Femur (tissue), 1 donor: Measurements from ENCODE around the gene PNPLA7.
A peak's percentile ranks its signal among the peaks of the same experiment; 100 is the strongest.
"Not testable (repeated sequence)": the region's sequence is repeated elsewhere in the genome, so short reads cannot be mapped to it uniquely, and the experiment has no call there.

Experiments used
- DNase-seq: peaks from one replicate; pipeline ENCODE4 v3.0.0-alpha.2; 2017

Gene PNPLA7

GRCh38 chr9:137574192-137574591 is 24.0 kb upstream of the PNPLA7 start:
- DNase-seq, result no peak

- DNase-seq, result no peak
Measured at GRCh38 chr9:137570566-137570965, 20.4 kb upstream of the PNPLA7 start.

- DNase-seq, result no peak
Measured at GRCh38 chr9:137569609-137570203, 19.5 kb upstream of the PNPLA7 start.

- DNase-seq, result not testable (repeated sequence)
Measured at GRCh38 chr9:137568445-137568844, 18.2 kb upstream of the PNPLA7 start.

GRCh38 chr9:137564817-137565411 is 14.7 kb upstream of the PNPLA7 start:
- DNase-seq, result no peak

- DNase-seq, result no peak
Measured at GRCh38 chr9:137564134-137564533, 13.9 kb upstream of the PNPLA7 start.

- no peak for DNase-seq
Measured at GRCh38 chr9:137558127-137558526, 7.9 kb upstream of the PNPLA7 start.

GRCh38 chr9:137556069-137556838 is 6.1 kb upstream of the PNPLA7 start:
- no peak for DNase-seq

GRCh38 chr9:137555179-137555578 is 5.0 kb upstream of the PNPLA7 start:
- no peak for DNase-seq

- DNase-seq, result no peak
Measured at GRCh38 chr9:137554349-137554748, 4.1 kb upstream of the PNPLA7 start.

GRCh38 chr9:137553654-137554053 is 3.5 kb upstream of the PNPLA7 start:
- DNase-seq, result not testable (repeated sequence)

- DNase-seq, result no peak
Measured at GRCh38 chr9:137552022-137552768, 2.0 kb upstream of the PNPLA7 start.

- peak; percentile 94 for DNase-seq
Measured at GRCh38 chr9:137551264-137552021, 1.2 kb upstream of the PNPLA7 start, which contains the start of gene MRPL41. TSS of gene MRPL41 (plus strand) at chr9:137551879. CDS start at chr9:137552082, 203 bp downstream.

GRCh38 chr9:137550958-137551263 is 709 bp upstream of the PNPLA7 start:
- DNase-seq, result not testable (repeated sequence)

GRCh38 chr9:137547687-137548543 is 2.3 kb downstream of the PNPLA7 start:
- no peak for DNase-seq

GRCh38 chr9:137545123-137545522 is 5.1 kb downstream of the PNPLA7 start:
- no peak for DNase-seq

GRCh38 chr9:137544176-137544760 is 5.9 kb downstream of the PNPLA7 start:
- DNase-seq, result no peak

GRCh38 chr9:137543237-137543963 is 6.8 kb downstream of the PNPLA7 start:
- no peak for DNase-seq

GRCh38 chr9:137542486-137542885 is 7.7 kb downstream of the PNPLA7 start:
- no peak for DNase-seq

- peak; percentile 17 for DNase-seq
Measured at GRCh38 chr9:137540536-137540935, 9.7 kb downstream of the PNPLA7 start.

GRCh38 chr9:137538058-137538457 is 12.1 kb downstream of the PNPLA7 start:
- no peak for DNase-seq
